CD4-positive, CD25-positive, alpha-beta regulatory T cell (primary cell): ENCODE measurements around the gene CDCP1. TPM values are rescaled to one million over a fixed set of nuclear protein-coding genes. Genes with fewer than 3 reads are reported as not detected.
A peak's percentile ranks its signal among the peaks of the same experiment; 100 is the strongest.

Experiments used
- ATAC-seq, 2 donors: fragments of 150-1000 bp; cut with Tn5 transposase; one replicate each; pipeline ENCODE4 v1.10.0; 2021; ENCODE audit warnings: low read depth in 2 of 2, moderate number of reproducible peaks in 2 of 2, moderate library complexity in 1 of 2
- DNase-seq, 3 donors: peaks; one replicate each; pipeline versions ENCODE4 v3.0.0 to v3.0.0-alpha.2; 2012 to 2022; ENCODE audit warnings: mixed read lengths in 1 of 3
- H3K27ac ChIP-seq: one replicate; pipeline ENCODE4 v1.7.0; 2013; ENCODE audit warnings: mild to moderate bottlenecking, low read length; ENCODE audit not compliant: insufficient read depth, poor library complexity, severe bottlenecking
- H3K27me3 ChIP-seq: one replicate; pipeline ENCODE4 v1.7.0; 2013; ENCODE audit warnings: low read length; ENCODE audit not compliant: control insufficient read depth, insufficient read depth
- H3K36me3 ChIP-seq: one replicate; pipeline ENCODE4 v1.7.0; 2013; ENCODE audit warnings: mild to moderate bottlenecking, low read length, moderate library complexity; ENCODE audit not compliant: control insufficient read depth, insufficient read depth
- H3K4me1 ChIP-seq: 2 replicates; pipeline ENCODE4 v1.7.0; 2013; ENCODE audit warnings: mild to moderate bottlenecking, low read length; ENCODE audit not compliant: insufficient read depth, control insufficient read depth, poor library complexity, severe bottlenecking
- H3K4me3 ChIP-seq: one replicate; pipeline ENCODE4 v1.7.0; 2013; ENCODE audit warnings: low read depth, mild to moderate bottlenecking, low read length, moderate library complexity
- H3K9me3 ChIP-seq, 2 experiments: 1 replicate in 1 of 2; 2 replicates in 1 of 2; pipeline ENCODE4 v1.7.0; 2013; ENCODE audit warnings: low read length in 2 of 2, mild to moderate bottlenecking in 1 of 2, moderate library complexity in 1 of 2; ENCODE audit not compliant: control insufficient read depth in 2 of 2
- H3K27ac Mint-ChIP-seq, 3 donors: one replicate each; pipeline ENCODE4 v1.8.0; 2020 to 2022; ENCODE audit warnings: mild to moderate bottlenecking in 3 of 3, mixed read lengths in 3 of 3, moderate library complexity in 2 of 3
- H3K27me3 Mint-ChIP-seq: one replicate; pipeline ENCODE4 v1.8.0; 2022; ENCODE audit warnings: mild to moderate bottlenecking, mixed read lengths
- H3K36me3 Mint-ChIP-seq: one replicate; pipeline ENCODE4 v1.8.0; 2020; ENCODE audit warnings: mixed read lengths
- H3K4me1 Mint-ChIP-seq, 4 donors: one replicate each; pipeline ENCODE4 v1.8.0; 2020 to 2022; ENCODE audit warnings: mixed read lengths in 4 of 4, mild to moderate bottlenecking in 1 of 4
- H3K4me3 Mint-ChIP-seq, 4 donors: one replicate each; pipeline ENCODE4 v1.8.0; 2020 to 2022; ENCODE audit warnings: mild to moderate bottlenecking in 4 of 4, mixed read lengths in 4 of 4, moderate library complexity in 3 of 4
- H3K9me3 Mint-ChIP-seq, 7 donors: one replicate each; pipeline ENCODE4 v1.8.0; 2020 to 2022; ENCODE audit warnings: mixed read lengths in 7 of 7, mild to moderate bottlenecking in 3 of 7, moderate library complexity in 2 of 7
- polyA plus RNA-seq, 4 donors: library from polyadenylated mRNA; unstranded; fragments of 300-500 nt; fragmentation: Illumina TruSeq; gene quantifications; one replicate each; pipeline ENCODE4 v1.2.3, GENCODE V29; 2021
- total RNA-seq: library from RNA; stranded (reverse); gene quantifications from one replicate; pipeline ENCODE4 v1.2.3, GENCODE V29; 2022

CDCP1 gene
- total and polyA plus RNA-seq, 5 donors from 2014 or later = 0.47 to 2.5 (median 0.93) TPM

GRCh38 chr3:45037720-45038455 lies 108.3 kb downstream of the CDCP1 start:
- DNase-seq (peak; percentile 80 to 95 (median 92)), ATAC-seq (peak; percentile 89 to 92)
- H3K4me1 ChIP-seq = peaks cover 21% of the 10 kb centered on the region
- Mint-ChIP-seq H3K27ac (peak overlapping the region in 2 of 3 donors; percentile 29 to 43), H3K36me3 (no peaks in the 10 kb centered on the region), H3K4me1 (peaks cover 6 to 55% (median 23%) of the 10 kb centered on the region in 4 donors), H3K27me3 (peaks cover 21% of the 10 kb centered on the region), H3K4me3 (peak overlapping the region in 3 of 4 donors; percentile 43 to 71 (median 50)), H3K9me3 (no peaks in the 10 kb centered on the region)
- no peak overlapping the region for H3K4me3 ChIP-seq
- no peak overlapping the region for H3K27ac ChIP-seq
- peaks cover 6% of the 10 kb centered on the region for H3K27me3 ChIP-seq
- H3K36me3 ChIP-seq = no peaks in the 10 kb centered on the region
- no peaks in the 10 kb centered on the region for H3K9me3 ChIP-seq

GRCh38 chr3:45035441-45036301 lies 110.5 kb downstream of the CDCP1 start:
- Mint-ChIP-seq H3K4me1 (peaks cover 4 to 38% (median 18%) of the 10 kb centered on the region in 4 donors), H3K27me3 (peaks cover 21% of the 10 kb centered on the region), H3K4me3 (peak overlapping the region; percentile 44 to 91 (median 84)), H3K27ac (peak overlapping the region in 2 of 3 donors; percentile 17 to 60), H3K9me3 (no peaks in the 10 kb centered on the region), H3K36me3 (no peaks in the 10 kb centered on the region)
- Histone ChIP-seq H3K9me3 (no peaks in the 10 kb centered on the region), H3K4me1 (peaks cover 21% of the 10 kb centered on the region), H3K27ac (no peak overlapping the region), H3K27me3 (peaks cover 6% of the 10 kb centered on the region), H3K4me3 (no peak overlapping the region), H3K36me3 (no peaks in the 10 kb centered on the region)
- DNase-seq (peak in 1 of 3 donors; percentile 42), ATAC-seq (no peak)

GRCh38 chr3:45034612-45035252 lies 111.4 kb downstream of the CDCP1 start:
- DNase-seq = peak in 1 of 3 donors; percentile 59
- no peaks in the 10 kb centered on the region for H3K9me3 ChIP-seq
- Mint-ChIP-seq H3K36me3 (no peaks in the 10 kb centered on the region), H3K27ac (peak overlapping the region in 1 of 3 donors; percentile 59), H3K27me3 (peaks cover 21% of the 10 kb centered on the region), H3K4me3 (peak overlapping the region in 3 of 4 donors; percentile 65 to 72 (median 70)), H3K9me3 (no peaks in the 10 kb centered on the region), H3K4me1 (peaks cover 0 to 35% (median 17%) of the 10 kb centered on the region in 4 donors)
- no peak overlapping the region for H3K27ac ChIP-seq
- H3K4me1 ChIP-seq = peaks cover 21% of the 10 kb centered on the region
- H3K4me3 ChIP-seq = no peak overlapping the region
- ATAC-seq = peak in 1 of 2 donors; percentile 18
- H3K36me3 ChIP-seq = no peaks in the 10 kb centered on the region
- peaks cover 6% of the 10 kb centered on the region for H3K27me3 ChIP-seq

GRCh38 chr3:45033791-45034190 lies 112.4 kb downstream of the CDCP1 start:
- no peaks in the 10 kb centered on the region for H3K36me3 Mint-ChIP-seq
- Histone ChIP-seq H3K36me3 (no peaks in the 10 kb centered on the region), H3K27me3 (peaks cover 6% of the 10 kb centered on the region), H3K9me3 (no peaks in the 10 kb centered on the region), H3K27ac (no peak overlapping the region), H3K4me3 (no peak overlapping the region), H3K4me1 (peaks cover 21% of the 10 kb centered on the region)
- no peaks in the 10 kb centered on the region for H3K9me3 Mint-ChIP-seq
- peak overlapping the region in 1 of 4 donors; percentile 21 for H3K4me3 Mint-ChIP-seq
- H3K27ac Mint-ChIP-seq = peak overlapping the region in 1 of 3 donors; percentile 76
- ATAC-seq = no peak
- H3K4me1 Mint-ChIP-seq = peaks cover 0 to 35% (median 17%) of the 10 kb centered on the region in 4 donors
- no peak for DNase-seq
- peaks cover 21% of the 10 kb centered on the region for H3K27me3 Mint-ChIP-seq

Other genes starting within 250 kb of the CDCP1 start
- gene ZDHHC3, start 170.2 kb downstream of the CDCP1 start, total RNA-seq = 55.8 TPM
- gene ZDHHC3, start 170.2 kb downstream of the CDCP1 start, polyA plus RNA-seq = 10 to 100 TPM; 36.8 to 45.3 (median 39.7) TPM
- 32.8 TPM for gene EXOSC7, start 170.1 kb downstream of the CDCP1 start, total RNA-seq
- 10 to 100 TPM; 42.5 to 51.7 (median 43.7) TPM for gene EXOSC7, start 170.1 kb downstream of the CDCP1 start, polyA plus RNA-seq
- 0.99 TPM for gene CLEC3B, start 120.1 kb downstream of the CDCP1 start, total RNA-seq
- gene CLEC3B, start 120.1 kb downstream of the CDCP1 start, polyA plus RNA-seq = under 1 TPM in 1 of 4 donors, not detected in 3; 0.29 TPM
- 0.57 TPM for gene TMEM158, start 79.9 kb upstream of the CDCP1 start, total RNA-seq
- not detected for gene TMEM158, start 79.9 kb upstream of the CDCP1 start, polyA plus RNA-seq
- gene LARS2, start 242.2 kb upstream of the CDCP1 start, total RNA-seq = 20.3 TPM
- gene LARS2, start 242.2 kb upstream of the CDCP1 start, polyA plus RNA-seq = 1 to 10 TPM; 5.2 to 6.3 (median 6.2) TPM